Measurements from ENCODE around the gene SPPL3.
"Not testable (repeated sequence)": the region's sequence is repeated elsewhere in the genome, so short reads cannot be mapped to it uniquely, and the experiment has no call there.

SPPL3 gene

DNA sequence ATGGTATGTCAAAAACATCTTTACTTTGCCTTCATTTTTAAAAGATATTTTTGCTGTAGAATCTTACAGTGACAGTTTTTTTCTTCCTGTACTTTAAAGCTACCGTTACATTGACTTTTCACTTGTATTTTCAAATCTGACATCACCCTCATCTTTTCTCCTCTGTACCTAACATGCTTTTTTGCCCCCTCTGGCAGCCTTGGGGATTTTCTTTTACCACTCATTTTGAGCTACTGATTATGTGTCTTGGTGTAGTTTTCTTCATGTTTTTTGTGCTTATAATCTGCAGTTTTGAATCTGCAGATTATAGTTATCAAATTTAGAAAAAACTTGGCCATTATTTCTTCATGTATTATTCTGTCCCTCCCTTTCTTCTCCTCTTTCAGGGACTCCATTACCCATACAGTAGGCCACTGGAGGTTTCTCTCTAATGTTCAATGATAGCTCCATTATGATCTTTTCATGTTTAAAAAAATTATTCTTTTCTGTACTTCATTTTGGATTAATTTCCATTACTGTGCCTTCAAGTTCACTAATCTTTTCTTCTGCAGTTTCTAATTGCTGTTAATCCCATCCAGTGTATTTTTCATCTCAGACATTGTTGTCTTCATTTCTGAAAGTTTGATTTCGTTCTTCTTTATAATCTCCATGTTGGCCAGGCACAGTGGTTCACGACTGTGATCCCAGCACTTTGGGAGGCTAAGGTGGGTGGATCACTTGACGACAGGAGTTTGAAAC lies 108.5 kb downstream of the SPPL3 start:
- Histone ChIP-seq H3K9ac (ENCODE audit: low read depth, low read length) (no peak overlapping the region), H3K36me3 (ENCODE audit: insufficient read depth, low read length) (no peaks in the 10 kb centered on the region; the same call in 1 of the 2 replicates), H3K4me1 (ENCODE audit: insufficient read depth, low read length) (peaks cover 13% of the 10 kb centered on the region), H3K9me3 (ENCODE audit: control insufficient read depth, insufficient read depth, low read length) (peaks cover 6% of the 10 kb centered on the region; the same call in 1 of the 2 replicates)

DNA sequence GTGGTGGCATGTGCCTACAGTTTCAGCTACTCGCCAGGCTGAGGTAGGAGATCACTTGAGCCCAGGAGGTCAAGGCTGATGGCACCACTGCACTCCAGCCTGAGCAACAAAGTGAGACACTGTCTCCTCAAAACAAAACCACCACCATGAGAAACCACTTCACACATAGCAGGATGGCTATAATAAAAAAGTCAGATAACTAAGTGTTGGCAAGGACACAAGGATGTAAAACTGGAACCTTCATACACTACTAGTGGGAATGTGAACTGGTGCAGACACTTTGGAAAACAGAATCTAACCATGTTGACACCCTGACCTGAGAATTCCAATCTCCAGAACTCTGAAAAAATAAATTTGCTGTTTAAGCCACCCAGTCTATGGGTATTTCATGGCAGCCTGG lies 110.8 kb downstream of the SPPL3 start:
- H3K36me3 ChIP-seq (ENCODE audit: insufficient read depth, low read length), result no peaks in the 10 kb centered on the region
- peaks cover 6% of the 10 kb centered on the region; the same call in 1 of the 2 replicates for H3K9me3 ChIP-seq (ENCODE audit: control insufficient read depth, insufficient read depth, low read length)
- H3K4me1 ChIP-seq (ENCODE audit: insufficient read depth, low read length), result no peaks in the 10 kb centered on the region
- H3K9ac ChIP-seq (ENCODE audit: low read depth, low read length), result no peak overlapping the region

DNA sequence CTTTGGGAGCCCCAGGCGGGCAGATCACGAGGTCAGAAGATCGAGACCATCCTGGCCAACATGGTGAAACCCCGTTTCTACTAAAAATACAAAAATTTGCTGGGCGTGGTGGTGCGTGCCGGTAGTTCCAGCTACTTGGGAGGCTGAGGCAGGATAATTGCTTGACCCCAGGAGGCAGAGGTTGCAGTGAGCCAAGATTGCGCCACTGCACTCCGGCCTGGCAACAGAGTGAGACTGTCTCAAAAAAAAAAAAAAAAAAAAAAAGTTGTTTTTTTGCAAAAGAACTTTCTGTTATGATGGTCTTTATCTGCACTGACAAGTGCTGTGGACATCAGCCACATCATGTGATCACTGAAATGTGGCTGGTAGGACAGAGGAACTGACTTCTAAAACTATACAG lies 111.7 kb downstream of the SPPL3 start:
- not testable (repeated sequence) for H3K4me1 ChIP-seq (ENCODE audit: insufficient read depth, low read length); H3K9me3 ChIP-seq (ENCODE audit: control insufficient read depth, insufficient read depth, low read length); H3K36me3 ChIP-seq (ENCODE audit: insufficient read depth, low read length); H3K9ac ChIP-seq (ENCODE audit: low read depth, low read length)

- Histone ChIP-seq H3K9ac (ENCODE audit: low read depth, low read length) (no peak overlapping the region), H3K9me3 (ENCODE audit: control insufficient read depth, insufficient read depth, low read length) (peaks cover 6% of the 10 kb centered on the region; the same call in 1 of the 2 replicates), H3K4me1 (ENCODE audit: insufficient read depth, low read length) (no peaks in the 10 kb centered on the region), H3K36me3 (ENCODE audit: insufficient read depth, low read length) (no peaks in the 10 kb centered on the region)
Measured at GRCh38 chr12:120791669-120792176, 112.4 kb downstream of the SPPL3 start.

GRCh38 chr12:120790114-120790513 lies 114.0 kb downstream of the SPPL3 start:
- no peaks in the 10 kb centered on the region for H3K4me1 ChIP-seq (ENCODE audit: insufficient read depth, low read length)
- no peaks in the 10 kb centered on the region for H3K9me3 ChIP-seq (ENCODE audit: control insufficient read depth, insufficient read depth, low read length)
- H3K36me3 ChIP-seq (ENCODE audit: insufficient read depth, low read length), result no peaks in the 10 kb centered on the region
- no peak overlapping the region for H3K9ac ChIP-seq (ENCODE audit: low read depth, low read length)

- Histone ChIP-seq H3K9me3 (ENCODE audit: control insufficient read depth, insufficient read depth, low read length) (no peaks in the 10 kb centered on the region), H3K4me1 (ENCODE audit: insufficient read depth, low read length) (no peaks in the 10 kb centered on the region), H3K36me3 (ENCODE audit: insufficient read depth, low read length) (peaks cover 3% of the 10 kb centered on the region; the same call in 1 of the 2 replicates), H3K9ac (ENCODE audit: low read depth, low read length) (no peak overlapping the region)
Measured at GRCh38 chr12:120787889-120788288, 116.3 kb downstream of the SPPL3 start.

- Histone ChIP-seq H3K9me3 (ENCODE audit: control insufficient read depth, insufficient read depth, low read length) (no peaks in the 10 kb centered on the region), H3K9ac (ENCODE audit: low read depth, low read length) (no peak overlapping the region), H3K36me3 (ENCODE audit: insufficient read depth, low read length) (peaks cover 3% of the 10 kb centered on the region; the same call in 1 of the 2 replicates), H3K4me1 (ENCODE audit: insufficient read depth, low read length) (no peaks in the 10 kb centered on the region)
Measured at GRCh38 chr12:120784804-120785203, 119.4 kb downstream of the SPPL3 start.

DNA sequence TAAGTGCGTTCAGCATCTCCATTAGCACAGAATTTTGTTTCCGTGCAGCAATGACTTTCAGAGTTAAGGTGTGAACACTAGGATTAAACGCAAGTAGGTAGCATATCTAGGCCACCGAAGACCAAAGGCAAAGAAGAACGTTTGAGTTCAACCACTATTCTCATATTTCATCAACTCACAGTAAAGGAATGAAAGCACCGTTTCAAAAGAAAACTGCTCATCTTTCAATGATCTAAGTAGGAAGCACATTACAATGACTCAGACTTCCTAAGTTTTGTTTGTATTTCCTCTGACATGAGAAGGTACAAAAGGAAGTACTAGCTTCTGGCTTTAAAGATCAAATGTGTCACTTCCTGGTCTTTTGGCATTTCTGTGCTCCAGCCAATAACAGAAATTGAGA lies 121.0 kb downstream of the SPPL3 start:
- H3K9me3 ChIP-seq (ENCODE audit: control insufficient read depth, insufficient read depth, low read length), result no peaks in the 10 kb centered on the region
- no peaks in the 10 kb centered on the region for H3K4me1 ChIP-seq (ENCODE audit: insufficient read depth, low read length)
- peaks cover 3% of the 10 kb centered on the region; the same call in 1 of the 2 replicates for H3K36me3 ChIP-seq (ENCODE audit: insufficient read depth, low read length)
- H3K9ac ChIP-seq (ENCODE audit: low read depth, low read length), result no peak overlapping the region

DNA sequence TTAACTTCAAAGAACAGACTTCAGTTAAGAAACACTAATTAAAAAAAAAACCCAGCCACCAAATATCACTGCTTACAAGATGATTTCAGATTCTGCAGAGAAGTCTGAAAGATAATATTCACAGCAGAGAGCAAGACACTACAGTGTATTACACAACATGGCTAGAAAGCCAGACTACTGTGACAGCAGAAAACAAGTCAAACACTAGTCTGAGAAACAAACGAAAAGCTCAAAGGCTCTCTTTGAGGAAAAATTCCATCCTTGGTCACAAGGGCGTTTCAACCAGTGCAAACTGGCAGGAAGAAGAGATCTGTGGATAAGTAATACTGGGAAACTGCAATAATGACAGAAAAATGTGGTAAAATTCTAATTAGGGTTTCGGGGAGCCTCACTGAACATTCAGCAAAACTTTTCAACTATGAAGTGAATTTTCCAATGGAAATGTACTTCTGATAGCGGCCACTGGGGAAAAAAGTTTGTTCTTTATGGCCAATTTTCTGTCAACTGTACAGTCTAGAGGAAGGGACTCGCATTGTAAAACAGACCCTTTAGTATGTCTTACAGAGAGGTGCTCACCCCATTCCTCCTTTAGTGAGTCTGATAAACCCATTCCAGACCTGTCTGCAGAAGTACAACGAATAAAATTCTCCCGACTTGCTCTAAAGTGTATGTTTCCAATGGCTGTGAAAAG lies 128.2 kb downstream of the SPPL3 start:
- Histone ChIP-seq H3K4me1 (ENCODE audit: insufficient read depth, low read length) (no peaks in the 10 kb centered on the region), H3K9ac (ENCODE audit: low read depth, low read length) (no peak overlapping the region), H3K36me3 (ENCODE audit: insufficient read depth, low read length) (no peaks in the 10 kb centered on the region), H3K9me3 (ENCODE audit: control insufficient read depth, insufficient read depth, low read length) (no peaks in the 10 kb centered on the region)

GRCh38 chr12:120774169-120774916 lies 129.8 kb downstream of the SPPL3 start:
- H3K9ac ChIP-seq (ENCODE audit: low read depth, low read length), result no peak overlapping the region
- H3K9me3 ChIP-seq (ENCODE audit: control insufficient read depth, insufficient read depth, low read length), result no peaks in the 10 kb centered on the region

GRCh38 chr12:120771097-120771496 lies 133.1 kb downstream of the SPPL3 start:
- peaks cover 18% of the 10 kb centered on the region for H3K36me3 ChIP-seq (ENCODE audit: insufficient read depth, low read length)
- H3K4me1 ChIP-seq (ENCODE audit: insufficient read depth, low read length), result no peaks in the 10 kb centered on the region
- no peak overlapping the region for H3K9ac ChIP-seq (ENCODE audit: low read depth, low read length)
- H3K9me3 ChIP-seq (ENCODE audit: control insufficient read depth, insufficient read depth, low read length), result no peaks in the 10 kb centered on the region

More at GRCh38 chr12:120774169-120774916, 129.8 kb downstream of the SPPL3 start:
- Histone ChIP-seq H3K36me3 (ENCODE audit: insufficient read depth, low read length) (no peaks in the 10 kb centered on the region), H3K4me1 (ENCODE audit: insufficient read depth, low read length) (no peaks in the 10 kb centered on the region)

GRCh38 chr12:120767071-120768024 lies 136.8 kb downstream of the SPPL3 start:
- Histone ChIP-seq H3K36me3 (ENCODE audit: insufficient read depth, low read length) (peaks cover 22% of the 10 kb centered on the region), H3K9ac (ENCODE audit: low read depth, low read length) (no peak overlapping the region), H3K9me3 (ENCODE audit: control insufficient read depth, insufficient read depth, low read length) (no peaks in the 10 kb centered on the region), H3K4me1 (ENCODE audit: insufficient read depth, low read length) (no peaks in the 10 kb centered on the region)

GRCh38 chr12:120766566-120766965 lies 137.6 kb downstream of the SPPL3 start:
- no peaks in the 10 kb centered on the region for H3K4me1 ChIP-seq (ENCODE audit: insufficient read depth, low read length)
- peaks cover 22% of the 10 kb centered on the region for H3K36me3 ChIP-seq (ENCODE audit: insufficient read depth, low read length)
- H3K9me3 ChIP-seq (ENCODE audit: control insufficient read depth, insufficient read depth, low read length), result no peaks in the 10 kb centered on the region
- H3K9ac ChIP-seq (ENCODE audit: low read depth, low read length), result no peak overlapping the region

Data from ES-I3 (cell line).